GM21367 (cell line): Measurements from ENCODE around the gene EPHA2.
"Not testable (repeated sequence)": the region's sequence is repeated elsewhere in the genome, so short reads cannot be mapped to it uniquely, and the experiment has no call there.

Source experiments
- ATAC-seq: cut with Tn5 transposase; IDR thresholded peaks from one replicate; pipeline ENCODE4 v1.9.1; 2021; ENCODE audit not compliant: unreplicated experiment

EPHA2 gene

GRCh38 chr1:16168622-16169360 is 12.9 kb upstream of the EPHA2 start:
- no peak for ATAC-seq

- ATAC-seq: not testable (repeated sequence)
Observed at GRCh38 chr1:16168144-16168495, 12.3 kb upstream of the EPHA2 start.

GRCh38 chr1:16167331-16168143 is 11.7 kb upstream of the EPHA2 start:
- no peak for ATAC-seq

GRCh38 chr1:16166117-16166516 is 10.2 kb upstream of the EPHA2 start:
- no peak for ATAC-seq

GRCh38 chr1:16165548-16165947 is 9.7 kb upstream of the EPHA2 start:
- no peak for ATAC-seq

DNA sequence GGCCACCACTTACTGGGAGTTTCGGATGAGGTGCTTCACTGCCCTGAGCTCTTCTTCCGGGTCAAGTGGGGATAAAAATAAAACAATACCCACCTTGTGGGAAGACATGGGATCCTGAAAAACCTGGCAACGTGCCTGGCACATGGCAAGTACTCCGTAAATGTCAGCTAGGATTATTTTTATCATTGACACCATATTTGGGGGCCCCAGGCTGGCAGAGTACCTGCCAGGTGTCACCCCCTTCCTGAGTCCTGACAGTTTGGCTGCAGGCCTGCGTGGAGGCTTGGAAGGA is 9.2 kb upstream of the EPHA2 start:
- ATAC-seq: no peak

DNA sequence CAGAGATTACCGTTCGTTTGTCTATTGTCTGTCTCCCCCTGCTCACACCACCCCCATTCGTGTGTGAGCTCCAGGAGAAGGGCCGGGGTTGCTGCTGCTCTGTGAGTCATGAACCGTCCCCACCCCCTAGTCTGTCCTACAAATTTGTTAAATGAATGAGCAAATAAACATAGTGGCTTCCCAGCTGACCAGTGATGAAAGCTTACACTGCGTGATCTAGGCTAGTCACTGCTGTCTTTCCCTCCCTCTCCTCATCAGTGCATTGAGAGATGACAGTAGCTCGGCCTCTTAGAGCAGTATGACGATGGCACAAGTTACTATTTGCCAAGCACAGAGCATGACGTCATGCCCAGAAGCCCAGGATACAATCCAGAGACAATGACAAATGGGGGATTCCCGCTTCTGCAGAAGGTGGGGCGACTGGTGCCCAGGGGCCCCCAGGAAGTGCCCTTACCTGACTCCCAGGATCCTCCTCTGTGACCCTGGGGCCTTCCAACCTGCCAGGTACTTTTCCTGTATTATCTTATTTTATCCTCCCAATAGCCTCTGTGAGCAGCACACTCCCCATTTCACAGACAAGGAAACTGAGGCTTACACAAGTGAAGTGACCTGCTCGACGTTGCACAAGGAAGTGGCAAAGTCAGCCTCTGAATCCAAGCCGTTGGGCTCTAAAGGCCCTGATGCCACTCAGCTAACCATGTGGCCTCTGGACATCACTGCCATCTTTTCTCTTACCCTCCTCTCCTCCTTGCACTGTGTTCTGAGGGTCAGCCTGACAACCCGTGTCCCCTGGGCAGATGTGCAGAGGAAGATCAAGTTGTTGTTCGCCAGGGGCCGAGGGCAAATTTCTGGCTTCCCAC is 8.6 kb upstream of the EPHA2 start:
- ATAC-seq: no peak

DNA sequence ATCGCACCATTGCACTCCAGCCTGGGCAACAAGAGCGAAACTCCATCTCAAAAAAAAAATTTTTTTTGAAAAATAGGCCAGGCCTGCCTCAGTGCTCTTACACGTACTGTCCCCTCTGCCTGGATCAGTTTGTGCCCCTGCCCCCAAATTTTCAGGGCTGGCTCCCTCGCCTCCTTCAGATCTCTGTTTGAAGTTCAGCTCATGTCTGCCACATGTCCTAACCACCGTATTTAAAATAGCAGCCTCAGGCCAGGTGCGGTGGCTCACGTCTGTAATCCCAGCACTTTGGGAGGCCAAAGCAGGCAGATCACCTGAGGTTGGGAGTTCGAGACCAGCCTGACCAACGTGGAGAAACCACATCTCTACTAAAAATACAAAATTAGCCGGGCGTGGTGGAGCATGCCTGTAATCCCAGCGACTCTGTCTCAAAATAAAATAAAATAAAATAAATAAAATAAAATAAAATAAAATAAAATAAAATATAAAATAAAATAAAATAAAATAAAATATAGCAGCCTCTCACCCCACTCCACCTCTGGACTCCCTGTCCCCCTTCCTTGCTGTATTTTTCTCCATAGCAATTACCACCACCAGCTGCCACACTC is 7.8 kb upstream of the EPHA2 start:
- ATAC-seq: not testable (repeated sequence)

DNA sequence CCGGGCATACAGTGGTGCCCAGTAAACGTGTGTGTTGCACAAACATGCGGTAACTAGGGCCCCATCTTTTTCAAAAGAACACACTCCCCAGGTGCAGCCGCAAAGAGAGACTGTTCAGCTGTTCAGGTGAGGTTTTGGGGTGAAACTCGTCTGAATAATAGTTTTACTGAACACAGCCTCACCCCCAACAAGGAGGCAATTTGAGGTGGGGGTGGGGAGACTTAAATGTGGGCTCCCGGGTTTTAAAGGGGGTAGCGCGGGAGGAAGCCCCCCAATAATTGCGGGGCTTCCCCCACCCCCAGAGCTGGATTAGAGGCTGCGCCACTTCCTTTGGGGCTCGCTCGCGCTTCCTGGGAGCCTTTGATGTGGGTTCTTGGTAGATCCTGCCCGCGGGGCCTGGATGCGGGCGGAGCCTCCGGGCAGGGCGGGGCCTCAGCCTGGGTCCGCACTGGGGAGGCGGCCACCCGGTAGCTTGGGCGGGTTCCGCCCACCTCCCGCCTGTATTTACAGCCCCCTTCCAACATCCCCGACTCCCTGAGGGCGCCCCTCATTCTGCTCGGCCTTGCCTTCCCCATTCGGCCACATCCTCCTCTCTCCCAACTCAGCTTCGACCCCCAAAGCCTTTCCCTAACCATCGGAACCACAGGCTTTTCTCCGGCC is 6.4 kb upstream of the EPHA2 start:
- no peak for ATAC-seq

DNA sequence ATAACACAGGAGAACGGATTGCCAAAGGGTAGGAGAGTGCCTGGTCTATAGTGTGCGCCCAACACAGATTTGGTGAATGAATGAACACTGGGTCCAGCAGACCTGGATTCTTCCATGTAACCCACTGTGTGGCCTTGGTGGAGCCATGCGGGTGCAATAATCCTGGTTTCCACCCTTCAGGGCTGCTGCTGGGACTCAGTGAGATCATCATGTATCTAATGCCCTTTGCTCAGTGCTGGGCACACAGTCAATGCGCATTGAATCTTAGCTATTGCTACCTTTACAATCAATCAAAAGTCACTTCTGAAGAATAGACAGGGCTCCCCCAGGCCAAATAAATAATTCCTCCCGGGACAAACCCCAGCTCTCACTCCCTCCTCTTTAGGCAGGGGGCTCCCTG is 5.8 kb upstream of the EPHA2 start:
- no peak for ATAC-seq

- ATAC-seq: no peak
Observed at GRCh38 chr1:16158993-16159831, 3.3 kb upstream of the EPHA2 start.

DNA sequence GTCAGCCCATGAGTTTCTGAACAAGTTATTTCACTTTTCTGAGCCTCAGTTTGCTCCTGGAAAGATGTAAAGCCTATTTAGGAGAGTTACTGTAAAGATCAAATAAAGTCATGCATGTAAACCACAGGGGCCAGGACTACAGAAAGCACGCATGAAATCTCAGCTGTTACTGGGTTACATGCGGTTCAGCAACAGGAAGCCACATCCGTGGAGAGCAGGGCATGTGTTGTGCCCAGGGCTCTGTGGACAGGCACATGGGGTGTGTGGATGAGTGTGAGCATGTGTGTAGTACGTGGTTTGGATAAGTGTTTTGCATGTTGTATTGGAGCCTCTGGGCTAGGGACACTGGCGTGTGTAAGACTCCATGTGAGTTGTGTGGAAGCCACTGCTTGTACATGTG is 2.2 kb upstream of the EPHA2 start:
- no peak for ATAC-seq

DNA sequence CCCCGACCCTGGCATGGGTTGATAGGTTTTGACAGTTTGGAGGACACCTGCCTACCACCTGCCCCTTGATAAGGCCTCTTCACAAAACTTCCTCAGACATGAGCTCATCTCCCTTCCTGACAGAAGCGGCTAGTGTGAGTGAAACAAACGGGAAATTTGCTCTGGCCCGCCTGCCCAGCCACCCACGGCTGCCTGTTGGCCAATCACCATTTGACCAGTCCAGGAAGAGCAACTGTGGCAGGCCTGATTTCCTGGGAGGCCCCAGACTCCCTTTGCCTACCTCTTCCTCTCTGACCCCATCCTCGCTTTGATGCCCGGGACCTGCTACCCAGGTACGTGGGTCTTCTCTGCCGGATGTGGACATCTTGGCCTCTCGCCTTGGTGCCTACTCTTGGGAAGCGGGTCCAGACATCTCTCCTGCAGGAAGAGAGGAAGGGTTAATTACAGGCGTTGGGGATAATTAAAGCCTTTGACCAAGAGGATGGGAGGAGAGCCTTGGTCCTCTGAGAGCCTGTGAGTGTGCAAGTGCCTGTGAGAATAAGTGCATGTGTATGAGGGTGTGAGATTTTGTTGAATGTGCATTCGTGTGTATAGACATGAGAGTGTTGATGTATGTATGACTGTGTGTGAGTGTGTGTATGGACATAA is 1.1 kb upstream of the EPHA2 start:
- ATAC-seq: no peak

DNA sequence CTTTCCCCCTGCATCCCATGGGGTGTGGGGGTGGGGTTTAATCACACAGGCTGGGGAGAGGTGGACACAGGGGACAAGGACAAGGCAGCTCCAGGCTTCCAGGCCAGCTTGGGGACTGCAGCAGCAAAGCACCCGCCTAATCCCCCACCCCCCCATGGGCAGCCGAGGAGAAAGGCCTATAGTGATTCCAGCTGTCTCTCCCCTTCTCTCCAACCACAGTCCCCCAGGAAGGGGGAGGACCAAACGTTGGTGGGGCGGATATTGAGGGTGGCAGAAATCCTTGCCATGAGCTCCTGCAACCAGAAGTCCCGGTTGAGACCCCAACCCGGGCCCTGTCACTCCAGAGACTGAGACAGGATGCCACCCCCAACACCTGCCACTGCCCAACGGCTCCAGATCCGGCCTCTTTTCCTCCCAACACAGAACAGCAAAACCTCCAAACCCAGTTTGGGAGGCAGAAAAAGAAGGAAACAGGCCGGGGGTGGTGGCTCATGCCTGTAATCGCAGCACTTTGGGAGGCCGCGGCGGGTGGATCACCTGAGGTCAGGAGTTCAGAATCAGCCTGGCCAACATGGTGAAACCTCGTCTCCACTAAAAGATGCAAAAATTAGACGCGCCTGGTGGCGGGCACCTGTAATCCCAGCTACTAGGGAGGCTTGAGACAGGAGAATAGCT is 1.7 kb downstream of the EPHA2 start:
- ATAC-seq: no peak

- no peak for ATAC-seq
Observed at GRCh38 chr1:16153096-16153998, 2.5 kb downstream of the EPHA2 start.

DNA sequence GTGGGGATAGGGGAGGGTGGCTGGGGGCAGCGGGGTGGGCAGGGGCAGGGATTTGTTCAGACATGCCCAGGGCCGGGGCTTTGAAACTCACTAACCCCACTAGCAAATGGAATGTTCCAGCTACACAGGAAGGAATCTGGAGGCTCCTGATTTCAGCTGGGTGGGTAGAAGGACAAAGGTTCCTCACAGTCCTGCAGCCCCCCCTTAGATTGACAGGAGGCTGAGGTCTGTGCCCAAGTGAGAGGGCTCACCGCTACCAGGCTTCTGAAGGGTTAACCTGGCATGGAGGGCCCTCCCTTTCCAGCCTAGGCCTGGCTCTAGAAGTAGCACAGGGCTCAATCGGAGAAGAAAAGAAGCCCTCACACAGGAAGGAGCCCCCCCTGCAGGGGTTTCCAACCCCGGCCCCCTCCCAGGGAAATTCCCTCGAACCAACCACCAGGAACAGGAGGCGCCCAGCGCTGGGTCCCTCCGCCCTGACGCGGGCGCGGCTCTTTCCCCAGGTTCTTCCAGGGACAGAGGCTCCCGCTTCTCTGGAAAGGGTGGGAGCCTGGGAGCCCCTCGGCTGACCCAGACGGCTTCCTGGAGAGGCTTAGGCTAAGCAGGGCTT is 3.3 kb downstream of the EPHA2 start:
- no peak for ATAC-seq

GRCh38 chr1:16151995-16152384 is 3.9 kb downstream of the EPHA2 start:
- ATAC-seq: no peak
